Astrocyte (in vitro differentiated cells and primary cell): ENCODE results near the gene RASGRP2. TPM values are rescaled to one million over a fixed set of nuclear protein-coding genes. Genes with fewer than 3 reads are reported as not detected.

Experiments used
- DNase-seq: peaks from one replicate; pipeline ENCODE4 v3.0.0-alpha.2; 2010; ENCODE audit warnings: low read depth
- FAIRE-seq: peaks from 2 replicates; lab custom pipeline; 2011; peaks lifted over from hg19 to GRCh38; lab: Jason Lieb, UNC
- H2AFZ ChIP-seq: 2 replicates; pipeline ENCODE4 v1.6.0; 2012; ENCODE audit warnings: low read depth, low read length, inconsistent platforms
- H3K27ac ChIP-seq: 2 replicates; pipeline ENCODE4 v1.5.1; 2011; ENCODE audit warnings: low read depth, low read length, inconsistent platforms
- H3K27me3 ChIP-seq: 2 replicates; pipeline ENCODE4 v1.6.0; 2011; ENCODE audit warnings: low read length, inconsistent platforms; ENCODE audit not compliant: insufficient read depth
- H3K36me3 ChIP-seq: 2 replicates; pipeline ENCODE4 v1.5.1; 2011; ENCODE audit warnings: low read length, inconsistent platforms; ENCODE audit not compliant: insufficient read depth
- H3K4me1 ChIP-seq: 2 replicates; pipeline ENCODE4 v1.5.1; 2011; ENCODE audit warnings: low read length, inconsistent platforms; ENCODE audit not compliant: insufficient read depth
- H3K4me2 ChIP-seq: 2 replicates; pipeline ENCODE4 v1.6.0; 2012; ENCODE audit warnings: low read length, inconsistent platforms
- H3K4me3 ChIP-seq: 2 replicates; pipeline ENCODE4 v1.5.1; 2011; ENCODE audit warnings: low read depth, mild to moderate bottlenecking, low read length, inconsistent platforms; ENCODE audit not compliant: insufficient read depth
- H3K79me2 ChIP-seq: 2 replicates; pipeline ENCODE4 v1.6.0; 2012; ENCODE audit warnings: mild to moderate bottlenecking, low read length, inconsistent platforms; ENCODE audit not compliant: insufficient read depth
- H3K9ac ChIP-seq: 2 replicates; pipeline ENCODE4 v1.6.0; 2012; ENCODE audit warnings: mild to moderate bottlenecking, low read length, inconsistent platforms
- H3K9me3 ChIP-seq: 2 replicates; pipeline ENCODE4 v1.5.1; 2012; ENCODE audit warnings: low read depth, mild to moderate bottlenecking, low read length, inconsistent platforms; ENCODE audit not compliant: insufficient read depth
- H4K20me1 ChIP-seq: 2 replicates; pipeline ENCODE4 v1.6.0; 2012; ENCODE audit warnings: low read length, inconsistent platforms; ENCODE audit not compliant: insufficient read depth
- H3K27ac Mint-ChIP-seq: one replicate; pipeline ENCODE4 v1.8.0; 2021; ENCODE audit warnings: mild to moderate bottlenecking, mixed read lengths; ENCODE audit not compliant: unreplicated experiment
- H3K27me3 Mint-ChIP-seq: one replicate; pipeline ENCODE4 v1.8.0; 2021; ENCODE audit warnings: low read depth, mixed read lengths; ENCODE audit not compliant: unreplicated experiment
- H3K36me3 Mint-ChIP-seq: one replicate; pipeline ENCODE4 v1.8.0; 2021; ENCODE audit warnings: low read depth, mixed read lengths; ENCODE audit not compliant: unreplicated experiment
- H3K4me1 Mint-ChIP-seq: one replicate; pipeline ENCODE4 v1.8.0; 2021; ENCODE audit warnings: low read depth, mixed read lengths; ENCODE audit not compliant: unreplicated experiment
- H3K4me3 Mint-ChIP-seq: one replicate; pipeline ENCODE4 v1.8.0; 2021; ENCODE audit warnings: mild to moderate bottlenecking, moderate library complexity, mixed read lengths; ENCODE audit not compliant: unreplicated experiment
- H3K9me3 Mint-ChIP-seq: one replicate; pipeline ENCODE4 v1.8.0; 2021; ENCODE audit warnings: mild to moderate bottlenecking, mixed read lengths; ENCODE audit not compliant: unreplicated experiment
- CTCF ChIP-seq: IDR thresholded peaks from 2 replicates; pipeline ENCODE4 v1.5.1; 2011; ENCODE audit warnings: low read depth, mild to moderate bottlenecking, inconsistent platforms, low read length, moderate library complexity; ENCODE audit not compliant: insufficient read depth
- EZH2 ChIP-seq: IDR thresholded peaks from 2 replicates; pipeline ENCODE4 v1.6.1; 2012; ENCODE audit warnings: mild to moderate bottlenecking, low read length, inconsistent platforms; ENCODE audit not compliant: insufficient read depth
- total RNA-seq: library from RNA; stranded (reverse); gene quantifications from 2 replicates; pipeline ENCODE4 v1.2.1, GENCODE V29; 2021

Gene RASGRP2
- total RNA-seq, 1 donor from 2014 or later: 3.9 TPM

- DNase-seq: no peak
Observed at GRCh38 chr11:64753380-64754123, 9.6 kb upstream of the RASGRP2 start.

GRCh38 chr11:64753019-64753379, 9.1 kb upstream of the RASGRP2 start:
- no peak for FAIRE-seq
- Histone ChIP-seq H3K9ac (no peak overlapping the region), H3K4me1 (no peaks in the 10 kb centered on the region), H2AFZ (no peak overlapping the region), H3K9me3 (no peaks in the 10 kb centered on the region), H3K27me3 (no peaks in the 10 kb centered on the region), H3K79me2 (no peaks in the 10 kb centered on the region), H3K27ac (no peak overlapping the region), H4K20me1 (no peaks in the 10 kb centered on the region), H3K4me3 (no peak overlapping the region), H3K36me3 (no peaks in the 10 kb centered on the region), H3K4me2 (no peak overlapping the region)
- Mint-ChIP-seq H3K27ac (no peak overlapping the region), H3K27me3 (peaks cover 17% of the 10 kb centered on the region), H3K4me3 (no peak overlapping the region), H3K36me3 (peaks cover 9% of the 10 kb centered on the region), H3K4me1 (no peaks in the 10 kb centered on the region), H3K9me3 (no peaks in the 10 kb centered on the region)
- DNase-seq: no peak
- TF ChIP-seq CTCF (no peak), EZH2 (no peak)

More at GRCh38 chr11:64753380-64754123, 9.6 kb upstream of the RASGRP2 start:
- H3K27ac Mint-ChIP-seq: no peak overlapping the region
- H3K27me3 ChIP-seq: no peaks in the 10 kb centered on the region
- no peak overlapping the region for H3K4me3 ChIP-seq
- H4K20me1 ChIP-seq: no peaks in the 10 kb centered on the region
- no peak overlapping the region for H3K9ac ChIP-seq
- H3K36me3 ChIP-seq: no peaks in the 10 kb centered on the region
- H3K27me3 Mint-ChIP-seq: peaks cover 17% of the 10 kb centered on the region
- no peak overlapping the region for H2AFZ ChIP-seq
- no peak for FAIRE-seq
- TF ChIP-seq EZH2 (no peak), CTCF (no peak)
- no peaks in the 10 kb centered on the region for H3K79me2 ChIP-seq
- H3K4me1 Mint-ChIP-seq: no peaks in the 10 kb centered on the region
- no peaks in the 10 kb centered on the region for H3K9me3 Mint-ChIP-seq
- H3K36me3 Mint-ChIP-seq: peaks cover 9% of the 10 kb centered on the region
- H3K4me2 ChIP-seq: no peak overlapping the region
- no peak overlapping the region for H3K4me3 Mint-ChIP-seq
- no peak overlapping the region for H3K27ac ChIP-seq
- no peaks in the 10 kb centered on the region for H3K9me3 ChIP-seq
- H3K4me1 ChIP-seq: no peaks in the 10 kb centered on the region
